GM12878 (cell line): ENCODE measurements around the gene NIPA2. TPM values are rescaled to one million over a fixed set of nuclear protein-coding genes. Genes with fewer than 3 reads are reported as not detected.

Experiments
- polyA plus RNA-seq, 11 experiments: library from polyadenylated mRNA; depleted of rRNA in 4 of 11; unstranded in 6 of 11; stranded (reverse) in 5 of 11; fragments of >200 nt; fragmentation: Nextera tagmentation in 4 of 11; fragmentation: Illumina TruSeq in 1 of 11; extraction: Ambion mirVana in 4 of 11; extraction: Trizol in 1 of 11; gene quantifications; 1 replicate in 1 of 11; 2 replicates in 10 of 11; pipeline versions ENCODE4 v1.2.1 to v1.2.3, GENCODE V29; 2011 to 2016; ENCODE audit warnings: inconsistent platforms in 2 of 11, missing spikeins in 2 of 11, low read depth in 1 of 11
- total RNA-seq, 4 experiments: library from RNA; depleted of rRNA in 3 of 4; stranded (reverse); fragments of >200 nt in 3 of 4; fragmentation: Illumina TruSeq in 1 of 4; extraction: Trizol in 1 of 4; gene quantifications; 2 replicates each; pipeline versions ENCODE4 v1.2.1 to v1.2.3, GENCODE V29; 2013 to 2021

NIPA2 gene
- total and polyA plus RNA-seq, 10 of the 15 experiments (the other 5 are each of a cell fraction or from before 2014, with no cell fraction given), result 24.4 to 159 (median 96.5) TPM

Other genes with a start within 250 kb of the NIPA2 start
- gene NIPA1, start 52.0 kb upstream of the NIPA2 start, total RNA-seq (2014; rRNA removed), result 30.6 and 32.7 TPM in 2 replicates
- 22.8 and 23.1 TPM in 2 replicates for gene NIPA1, start 52.0 kb upstream of the NIPA2 start, total RNA-seq (2014; rRNA removed; fragmentation: Illumina TruSeq; extraction: Trizol)
- 34.6 and 35.9 TPM in 2 replicates for gene NIPA1, start 52.0 kb upstream of the NIPA2 start, total RNA-seq (2021)
- 46.5 and 52.5 TPM in 2 replicates for gene NIPA1, start 52.0 kb upstream of the NIPA2 start, polyA plus RNA-seq (2011; rRNA removed)
- gene NIPA1, start 52.0 kb upstream of the NIPA2 start, polyA plus RNA-seq (2014; fragmentation: Illumina TruSeq; extraction: Trizol), result 27.4 and 27.6 TPM in 2 replicates
- 1 to 10 TPM; 5.3 to 7.6 TPM for gene NIPA1, start 52.0 kb upstream of the NIPA2 start, polyA plus RNA-seq (2014; fragmentation: Nextera tagmentation; extraction: Ambion mirVana)
- 21.7 and 24.9 TPM in 2 replicates for gene NIPA1, start 52.0 kb upstream of the NIPA2 start, polyA plus RNA-seq (2014; rRNA removed)
- gene NIPA1, start 52.0 kb upstream of the NIPA2 start, polyA plus RNA-seq (2016; fragmentation: Nextera tagmentation; extraction: Ambion mirVana), result 10 to 100 TPM; 23.2 to 26.5 TPM
- gene CYFIP1, start 141.7 kb downstream of the NIPA2 start, total RNA-seq (2014; rRNA removed), result 34.4 and 36.4 TPM in 2 replicates
- 22.0 and 25.7 TPM in 2 replicates for gene CYFIP1, start 141.7 kb downstream of the NIPA2 start, total RNA-seq (2014; rRNA removed; fragmentation: Illumina TruSeq; extraction: Trizol)
- 43.7 and 51.3 TPM in 2 replicates for gene CYFIP1, start 141.7 kb downstream of the NIPA2 start, total RNA-seq (2021)
- gene CYFIP1, start 141.7 kb downstream of the NIPA2 start, polyA plus RNA-seq (2011; rRNA removed), result 38.8 and 46.2 TPM in 2 replicates
- gene CYFIP1, start 141.7 kb downstream of the NIPA2 start, polyA plus RNA-seq (2014; fragmentation: Illumina TruSeq; extraction: Trizol), result 16.9 and 22.7 TPM in 2 replicates
- gene CYFIP1, start 141.7 kb downstream of the NIPA2 start, polyA plus RNA-seq (2014; fragmentation: Nextera tagmentation; extraction: Ambion mirVana), result 1 to 10 TPM; 3.5 to 5.7 TPM
- gene CYFIP1, start 141.7 kb downstream of the NIPA2 start, polyA plus RNA-seq (2014; rRNA removed), result 25.6 and 25.9 TPM in 2 replicates
- gene CYFIP1, start 141.7 kb downstream of the NIPA2 start, polyA plus RNA-seq (2016; fragmentation: Nextera tagmentation; extraction: Ambion mirVana), result 10 to 100 TPM; 30.7 to 33.4 TPM
- gene TUBGCP5, start 200.9 kb downstream of the NIPA2 start, total RNA-seq (2014; rRNA removed), result 20.6 and 22.0 TPM in 2 replicates
- 26.3 and 29.2 TPM in 2 replicates for gene TUBGCP5, start 200.9 kb downstream of the NIPA2 start, total RNA-seq (2014; rRNA removed; fragmentation: Illumina TruSeq; extraction: Trizol)
- 13.5 and 17.2 TPM in 2 replicates for gene TUBGCP5, start 200.9 kb downstream of the NIPA2 start, total RNA-seq (2021)
- 16.9 and 23.2 TPM in 2 replicates for gene TUBGCP5, start 200.9 kb downstream of the NIPA2 start, polyA plus RNA-seq (2011; rRNA removed)
- gene TUBGCP5, start 200.9 kb downstream of the NIPA2 start, polyA plus RNA-seq (2014; fragmentation: Illumina TruSeq; extraction: Trizol), result 23.7 and 27.4 TPM in 2 replicates
- 1 to 10 TPM; 6.4 to 7.6 TPM for gene TUBGCP5, start 200.9 kb downstream of the NIPA2 start, polyA plus RNA-seq (2014; fragmentation: Nextera tagmentation; extraction: Ambion mirVana)
- 18.6 and 21.0 TPM in 2 replicates for gene TUBGCP5, start 200.9 kb downstream of the NIPA2 start, polyA plus RNA-seq (2014; rRNA removed)
- gene TUBGCP5, start 200.9 kb downstream of the NIPA2 start, polyA plus RNA-seq (2016; fragmentation: Nextera tagmentation; extraction: Ambion mirVana), result 10 to 100 TPM; 20.1 to 20.2 TPM